ENCODE results near the gene SDHB.
A peak's percentile ranks its signal among the peaks of the same experiment; 100 is the strongest.

The SDHB gene

DNA sequence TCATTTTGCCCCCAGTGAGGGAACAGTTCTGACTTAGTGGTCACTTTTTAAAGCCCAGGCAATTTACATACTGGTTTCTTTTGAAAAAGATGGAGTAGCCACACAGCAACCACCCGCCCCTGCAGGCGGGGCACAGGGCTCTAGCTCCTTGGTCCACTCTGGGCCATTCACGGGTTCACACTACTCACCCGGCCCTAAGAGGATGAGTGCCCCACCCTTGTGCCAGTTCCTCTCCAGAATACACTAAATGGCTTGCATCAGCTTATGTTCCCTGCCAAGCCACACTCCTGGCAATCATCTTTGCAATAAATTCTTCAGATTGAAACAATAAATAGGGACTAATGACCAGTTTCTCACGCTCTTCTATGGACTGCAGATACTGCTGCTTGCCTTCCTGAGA is 26.4 kb downstream of the SDHB start:
- H3K4me3 ChIP-seq (ENCODE audit: control insufficient read depth, low read depth, low read length), result no peak overlapping the region
- DNase-seq (ENCODE audit: low read depth), result peak; percentile 63
- TF ChIP-seq, protein P1, sequence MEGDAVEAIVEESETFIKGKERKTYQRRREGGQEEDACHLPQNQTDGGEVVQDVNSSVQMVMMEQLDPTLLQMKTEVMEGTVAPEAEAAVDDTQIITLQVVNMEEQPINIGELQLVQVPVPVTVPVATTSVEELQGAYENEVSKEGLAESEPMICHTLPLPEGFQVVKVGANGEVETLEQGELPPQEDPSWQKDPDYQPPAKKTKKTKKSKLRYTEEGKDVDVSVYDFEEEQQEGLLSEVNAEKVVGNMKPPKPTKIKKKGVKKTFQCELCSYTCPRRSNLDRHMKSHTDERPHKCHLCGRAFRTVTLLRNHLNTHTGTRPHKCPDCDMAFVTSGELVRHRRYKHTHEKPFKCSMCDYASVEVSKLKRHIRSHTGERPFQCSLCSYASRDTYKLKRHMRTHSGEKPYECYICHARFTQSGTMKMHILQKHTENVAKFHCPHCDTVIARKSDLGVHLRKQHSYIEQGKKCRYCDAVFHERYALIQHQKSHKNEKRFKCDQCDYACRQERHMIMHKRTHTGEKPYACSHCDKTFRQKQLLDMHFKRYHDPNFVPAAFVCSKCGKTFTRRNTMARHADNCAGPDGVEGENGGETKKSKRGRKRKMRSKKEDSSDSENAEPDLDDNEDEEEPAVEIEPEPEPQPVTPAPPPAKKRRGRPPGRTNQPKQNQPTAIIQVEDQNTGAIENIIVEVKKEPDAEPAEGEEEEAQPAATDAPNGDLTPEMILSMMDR (IDR thresholded peaks at IDR 0.05; ENCODE audit: control insufficient read depth, insufficient read depth, low read depth, low read length, missing control alignments), result no peak

DNA sequence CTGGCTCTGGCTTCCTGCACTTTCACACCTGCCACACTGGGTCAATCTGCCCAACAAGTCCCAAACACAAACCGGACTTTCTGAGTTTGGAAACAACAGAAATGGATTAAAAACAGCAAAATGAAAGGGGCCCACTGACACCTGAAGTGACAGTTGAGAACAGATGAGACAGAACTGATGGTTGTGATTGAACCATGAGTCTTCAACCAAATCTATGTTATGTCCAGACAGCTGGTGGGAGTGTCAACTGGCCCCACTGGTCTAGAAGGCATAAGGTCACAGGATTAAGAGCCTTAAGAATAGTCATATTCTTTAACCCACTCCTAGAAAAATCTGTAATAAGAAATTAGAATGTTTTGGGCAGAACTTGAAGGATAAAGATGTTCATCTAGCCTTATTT is 29.1 kb downstream of the SDHB start:
- no peak for DNase-seq (ENCODE audit: low read depth)
- H3K4me3 ChIP-seq (ENCODE audit: control insufficient read depth, low read depth, low read length), result no peak overlapping the region
- TF ChIP-seq, protein P1 (IDR thresholded peaks at IDR 0.05; ENCODE audit: control insufficient read depth, insufficient read depth, low read depth, low read length, missing control alignments), result no peak

DNA sequence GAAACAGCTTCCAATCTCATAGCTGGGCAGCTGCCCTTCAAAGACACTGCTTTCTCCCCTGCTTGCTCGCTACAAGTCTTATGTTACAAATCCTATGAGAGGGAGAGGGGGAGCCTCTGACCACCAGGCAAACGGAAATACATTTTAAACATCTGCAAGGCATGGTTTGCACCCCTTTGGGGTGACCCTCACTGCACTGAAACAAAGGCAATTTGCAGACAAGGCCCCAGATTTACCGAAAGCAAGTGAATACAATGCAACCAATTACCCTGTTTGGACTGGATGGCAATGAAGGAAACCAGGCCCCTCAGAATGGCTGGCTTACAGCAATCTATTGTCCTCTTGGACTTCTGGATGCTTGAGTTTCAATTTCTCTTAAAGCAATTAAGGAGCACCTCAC is 30.3 kb downstream of the SDHB start:
- DNase-seq (ENCODE audit: low read depth), result no peak
- TF ChIP-seq, protein P1 (IDR thresholded peaks at IDR 0.05; ENCODE audit: control insufficient read depth, insufficient read depth, low read depth, low read length, missing control alignments), result no peak
- no peak overlapping the region for H3K4me3 ChIP-seq (ENCODE audit: control insufficient read depth, low read depth, low read length)

DNA sequence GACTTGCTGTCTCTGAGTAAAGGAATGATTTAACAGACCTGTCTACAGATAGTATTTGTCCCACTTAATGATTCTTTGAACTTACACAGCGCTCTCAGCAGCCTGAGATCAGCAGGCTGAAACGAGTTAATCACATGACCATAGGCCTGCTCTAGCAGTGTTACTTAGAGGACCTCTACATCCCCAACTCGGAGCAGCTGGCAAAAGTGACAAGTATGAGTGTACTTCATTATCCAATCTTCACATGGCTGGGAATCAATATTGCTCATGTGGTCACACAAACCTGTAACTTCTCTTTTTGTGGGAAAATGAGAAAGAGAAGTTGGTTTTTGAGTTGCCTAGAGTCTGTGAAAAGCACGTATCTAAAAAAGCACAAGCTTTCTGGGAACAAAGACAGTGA is 30.7 kb downstream of the SDHB start:
- H3K4me3 ChIP-seq (ENCODE audit: control insufficient read depth, low read depth, low read length), result no peak overlapping the region
- DNase-seq (ENCODE audit: low read depth), result no peak
- TF ChIP-seq, protein P1 (IDR thresholded peaks at IDR 0.05; ENCODE audit: control insufficient read depth, insufficient read depth, low read depth, low read length, missing control alignments), result no peak

DNA sequence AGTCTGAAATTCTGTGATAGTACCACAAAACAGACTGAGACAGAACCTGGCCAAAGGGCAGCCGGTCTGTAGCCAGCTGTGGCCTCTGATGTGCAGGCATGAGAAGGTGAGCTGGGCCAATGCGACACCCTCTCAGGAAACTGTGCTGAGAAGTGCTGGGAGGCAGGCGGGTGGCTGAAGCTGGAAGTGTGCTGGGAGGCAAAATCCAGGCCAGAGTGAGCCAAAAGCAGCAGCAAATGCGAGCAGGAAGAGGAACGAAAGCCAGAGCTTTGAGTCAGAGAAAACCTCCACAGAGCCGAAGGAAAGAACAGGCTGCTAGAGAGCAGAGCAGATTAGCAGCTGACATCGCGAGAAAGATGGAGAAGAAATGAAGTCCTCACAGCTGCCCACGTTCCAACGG is 31.9 kb downstream of the SDHB start:
- DNase-seq (ENCODE audit: low read depth), result no peak
- no peak overlapping the region for H3K4me3 ChIP-seq (ENCODE audit: control insufficient read depth, low read depth, low read length)
- TF ChIP-seq, protein P1 (IDR thresholded peaks at IDR 0.05; ENCODE audit: control insufficient read depth, insufficient read depth, low read depth, low read length, missing control alignments), result no peak

DNA sequence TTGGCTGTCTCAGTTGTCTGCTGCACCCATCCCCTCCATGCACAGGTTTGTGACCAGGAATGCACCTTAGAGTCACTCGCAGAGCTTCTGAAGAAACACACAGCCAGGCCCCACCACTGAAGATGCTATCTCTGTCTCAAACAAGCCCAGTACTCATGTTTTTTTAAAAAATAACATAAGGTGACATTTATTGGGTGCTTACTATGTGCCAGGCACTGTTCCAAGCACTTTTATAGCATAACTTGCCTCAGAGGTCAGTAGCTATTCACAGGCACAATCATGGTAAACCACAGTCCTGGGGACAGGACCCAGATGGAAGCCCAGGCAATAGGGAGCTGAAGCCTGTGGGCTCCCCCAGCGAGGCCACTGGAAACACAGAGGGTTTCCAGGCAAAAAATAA is 33.3 kb downstream of the SDHB start:
- no peak overlapping the region for H3K4me3 ChIP-seq (ENCODE audit: control insufficient read depth, low read depth, low read length)
- DNase-seq (ENCODE audit: low read depth), result peak; percentile 46
- TF ChIP-seq, protein P1 (IDR thresholded peaks at IDR 0.05; ENCODE audit: control insufficient read depth, insufficient read depth, low read depth, low read length, missing control alignments), result no peak

DNA sequence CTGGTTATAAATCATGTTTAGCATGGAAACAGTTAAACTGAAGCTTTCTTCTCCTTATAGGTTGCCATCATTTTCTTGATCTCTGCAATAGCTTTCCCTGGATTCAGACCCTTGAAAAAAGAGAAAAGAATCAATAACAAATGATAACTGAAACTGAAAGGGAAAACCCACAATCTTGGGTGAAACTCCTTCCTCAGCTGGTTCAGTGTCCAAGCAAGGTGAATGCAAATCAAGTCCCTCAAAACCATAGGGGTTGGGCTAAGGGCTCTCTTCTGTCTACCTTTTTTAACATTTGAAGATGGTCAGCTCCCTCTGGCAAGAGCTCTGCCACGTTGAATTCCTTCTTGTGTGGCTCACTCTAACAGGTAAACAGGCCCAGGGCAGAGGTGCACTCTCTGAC is 35.0 kb downstream of the SDHB start:
- no peak for DNase-seq (ENCODE audit: low read depth)
- TF ChIP-seq, protein P1 (IDR thresholded peaks at IDR 0.05; ENCODE audit: control insufficient read depth, insufficient read depth, low read depth, low read length, missing control alignments), result no peak
- H3K4me3 ChIP-seq (ENCODE audit: control insufficient read depth, low read depth, low read length), result no peak overlapping the region

All from AG09309 (cell line).